Spleen (tissue), 7 donors: ENCODE measurements around the gene DGKG.

Experiments
- CTCF ChIP-seq, 11 experiments: fragments of 200-600 bp in 7 of 11; fragments of 450-650 bp in 4 of 11; sonication (generic) in 4 of 11; IDR thresholded peaks in 8 of 11; conservative IDR thresholded peaks in 3 of 11; 1 replicate in 7 of 11; 2 replicates in 4 of 11; pipeline versions ENCODE4 v1.4.0 to v1.8.0; 2016 to 2021; ENCODE audit warnings: antibody characterized with exemption in 11 of 11, inconsistent platforms in 4 of 11, mild to moderate bottlenecking in 1 of 11
- POLR2A ChIP-seq, 3 donors: fragments of 450-650 bp; IDR thresholded peaks; one replicate each; pipeline ENCODE4 v1.5.1; 2017; ENCODE audit warnings: antibody characterized with exemption in 3 of 3, mild to moderate bottlenecking in 1 of 3
- POLR2AphosphoS5 ChIP-seq, 3 donors: sonication (generic); formaldehyde crosslinking; IDR thresholded peaks; one replicate each; pipeline ENCODE4 v1.5.1; 2017; ENCODE audit warnings: antibody characterized with exemption in 3 of 3
- donor health status: DM: no; HTN: no; CAD: no; lungs with moderate emphysema.
- donor health status: DM: no; HTN: no; CAD: no.
- donor health status: DM: no; HTN: no; CAD: no.

GRCh38 chr3:186144257-186144656 lies 217.8 kb downstream of the DGKG start:
- TF ChIP-seq CTCF (IDR thresholded peaks at IDR 0.05 in 8 of 11, conservative IDR thresholded peaks at IDR 0.05 in 3 of 11), result no peak
- no peak for TF ChIP-seq POLR2AphosphoS5 (IDR thresholded peaks at IDR 0.05)
- no peak for TF ChIP-seq POLR2A (IDR thresholded peaks at IDR 0.05)
